Fibroblast of lung (primary cell): ENCODE data around the gene PTF1A. TPM values are rescaled to one million over a fixed set of nuclear protein-coding genes. Genes with fewer than 3 reads are reported as not detected.

Experiments used
- DNase-seq, 2 donors: peaks; one replicate each; pipeline versions ENCODE4 v3.0.0 to v3.0.0-alpha.2; 2010; ENCODE audit warnings: low read depth in 2 of 2
- H2AFZ ChIP-seq: 2 replicates; pipeline ENCODE4 v1.5.1; 2012; ENCODE audit warnings: low read length, control low read depth, inconsistent platforms
- H3K27ac ChIP-seq: 2 replicates; pipeline ENCODE4 v1.5.1; 2011; ENCODE audit warnings: low read length, control low read depth; ENCODE audit not compliant: insufficient read depth
- H3K27me3 ChIP-seq: 2 replicates; pipeline ENCODE4 v1.5.1; 2011; ENCODE audit warnings: mild to moderate bottlenecking, low read length; ENCODE audit not compliant: control insufficient read depth, insufficient read depth
- H3K36me3 ChIP-seq: 2 replicates; pipeline ENCODE4 v1.5.1; 2011; ENCODE audit warnings: low read length; ENCODE audit not compliant: control insufficient read depth, insufficient read depth
- H3K4me1 ChIP-seq: 2 replicates; pipeline ENCODE4 v1.5.1; 2011; ENCODE audit warnings: low read length; ENCODE audit not compliant: control insufficient read depth, insufficient read depth; ENCODE audit errors: extremely low read depth
- H3K4me2 ChIP-seq: 2 replicates; pipeline ENCODE4 v1.5.1; 2011; ENCODE audit warnings: low read length, control low read depth; ENCODE audit not compliant: insufficient read depth; ENCODE audit errors: extremely low read depth
- H3K4me3 ChIP-seq, 4 experiments: fragments of 200-600 bp in 1 of 4; sonication (generic) in 1 of 4; replicated peaks in 1 of 4; 2 replicates each; pipeline ENCODE4 v1.5.1; 2011 to 2016; ENCODE audit warnings: low read length in 4 of 4, low read depth in 3 of 4, mild to moderate bottlenecking in 3 of 4, control low read depth in 2 of 4, inconsistent platforms in 1 of 4, mixed read lengths in 1 of 4; ENCODE audit not compliant: insufficient read depth in 1 of 4; ENCODE audit errors: control extremely low read depth in 1 of 4
- H3K79me2 ChIP-seq: 2 replicates; pipeline ENCODE4 v1.5.1; 2012; ENCODE audit warnings: mild to moderate bottlenecking, low read length, inconsistent platforms; ENCODE audit not compliant: control insufficient read depth, insufficient read depth
- H3K9ac ChIP-seq: 2 replicates; pipeline ENCODE4 v1.5.1; 2011; ENCODE audit warnings: mild to moderate bottlenecking, low read length, control low read depth; ENCODE audit not compliant: insufficient read depth
- H3K9me3 ChIP-seq: 2 replicates; pipeline ENCODE4 v1.5.1; 2012; ENCODE audit warnings: low read depth, low read length; ENCODE audit not compliant: control insufficient read depth, insufficient read depth
- H4K20me1 ChIP-seq: 2 replicates; pipeline ENCODE4 v1.5.1; 2011; ENCODE audit warnings: low read length; ENCODE audit not compliant: control insufficient read depth, insufficient read depth; ENCODE audit errors: extremely low read depth
- EZH2 ChIP-seq: IDR thresholded peaks from 2 replicates; pipeline ENCODE4 v1.5.1; 2012; ENCODE audit warnings: low read length, control low read depth, mild to moderate bottlenecking; ENCODE audit errors: missing control alignments
- polyA plus RNA-seq, 2 donors: library from polyadenylated mRNA; depleted of rRNA in 1 of 2; stranded (reverse) in 1 of 2; unstranded in 1 of 2; fragments of >200 nt; gene quantifications; 2 replicates each; pipeline ENCODE4 v1.2.1, GENCODE V29; 2011 to 2012; ENCODE audit warnings: missing spikeins in 1 of 2
- total RNA-seq: library from RNA; depleted of rRNA; stranded (reverse); fragments of >200 nt; gene quantifications from 2 replicates; pipeline ENCODE4 v1.2.1, GENCODE V29; 2014
- TF ChIP-seq, protein P1 (sequence below), 2 donors: IDR thresholded peaks in 1 of 2; conservative IDR thresholded peaks in 1 of 2; 1 replicate in 1 of 2; 2 replicates in 1 of 2; pipeline ENCODE4 v1.5.1; 2011 to 2012; ENCODE audit warnings: low read length in 2 of 2, control low read depth in 1 of 2, inconsistent platforms in 1 of 2, low read depth in 1 of 2, mild to moderate bottlenecking in 1 of 2

Gene PTF1A
- total and polyA plus RNA-seq, 2 donors (not counting 1 experiment from before 2014, with no cell fraction given) = not detected

DNA sequence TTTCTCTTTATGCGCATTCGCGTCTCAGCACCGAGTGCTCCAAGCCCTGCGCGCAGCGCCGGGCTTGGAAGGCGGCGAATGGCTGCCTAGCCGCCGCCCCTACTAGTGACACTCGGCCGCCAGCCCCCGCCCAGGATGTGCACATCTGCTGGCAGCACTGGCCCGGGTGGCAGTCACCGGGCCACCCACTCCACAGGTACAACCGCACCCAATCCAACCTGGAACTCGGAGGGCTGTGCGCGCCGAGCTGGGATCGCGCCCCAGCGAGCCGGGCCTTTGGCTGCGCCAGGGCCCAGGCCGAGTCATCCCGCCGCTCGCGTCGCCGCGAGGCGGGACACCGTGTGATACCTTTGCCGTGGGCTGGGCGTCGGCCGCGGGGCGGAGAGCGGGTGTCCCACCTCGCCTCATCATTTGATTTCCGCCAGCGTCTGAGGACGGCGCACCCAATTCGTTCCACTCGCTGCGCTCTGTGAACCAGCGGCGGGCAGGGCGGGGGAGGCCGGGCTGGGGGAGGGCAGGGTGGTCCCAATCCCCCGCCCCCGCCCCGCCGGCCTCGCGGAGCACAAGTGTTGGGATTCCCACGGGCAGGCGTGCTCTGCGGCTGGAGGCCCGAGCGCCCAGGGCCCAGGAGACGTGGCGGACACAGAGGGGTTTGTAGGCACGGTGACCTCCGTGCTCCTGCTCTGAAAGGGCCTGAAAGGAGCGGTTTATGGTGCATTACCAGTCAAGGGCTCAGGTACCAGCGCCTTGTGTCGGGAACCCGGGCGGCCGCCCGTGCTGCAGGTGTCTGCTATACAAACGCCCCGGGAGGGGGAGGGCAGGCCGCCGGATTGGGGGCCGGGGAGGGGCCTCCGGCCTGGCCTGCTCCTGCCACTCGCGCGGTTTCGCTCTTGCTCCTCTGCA, 17.8 kb upstream of the PTF1A start:
- Histone ChIP-seq H2AFZ (no peak overlapping the region), H3K79me2 (no peaks in the 10 kb centered on the region), H4K20me1 (no peaks in the 10 kb centered on the region), H3K27me3 (peaks cover 17% of the 10 kb centered on the region), H3K4me3 (no peak overlapping the region), H3K4me1 (no peaks in the 10 kb centered on the region), H3K4me2 (no peak overlapping the region), H3K9ac (no peak overlapping the region), H3K27ac (no peak overlapping the region), H3K9me3 (no peaks in the 10 kb centered on the region), H3K36me3 (no peaks in the 10 kb centered on the region)
- TF ChIP-seq, protein P1, sequence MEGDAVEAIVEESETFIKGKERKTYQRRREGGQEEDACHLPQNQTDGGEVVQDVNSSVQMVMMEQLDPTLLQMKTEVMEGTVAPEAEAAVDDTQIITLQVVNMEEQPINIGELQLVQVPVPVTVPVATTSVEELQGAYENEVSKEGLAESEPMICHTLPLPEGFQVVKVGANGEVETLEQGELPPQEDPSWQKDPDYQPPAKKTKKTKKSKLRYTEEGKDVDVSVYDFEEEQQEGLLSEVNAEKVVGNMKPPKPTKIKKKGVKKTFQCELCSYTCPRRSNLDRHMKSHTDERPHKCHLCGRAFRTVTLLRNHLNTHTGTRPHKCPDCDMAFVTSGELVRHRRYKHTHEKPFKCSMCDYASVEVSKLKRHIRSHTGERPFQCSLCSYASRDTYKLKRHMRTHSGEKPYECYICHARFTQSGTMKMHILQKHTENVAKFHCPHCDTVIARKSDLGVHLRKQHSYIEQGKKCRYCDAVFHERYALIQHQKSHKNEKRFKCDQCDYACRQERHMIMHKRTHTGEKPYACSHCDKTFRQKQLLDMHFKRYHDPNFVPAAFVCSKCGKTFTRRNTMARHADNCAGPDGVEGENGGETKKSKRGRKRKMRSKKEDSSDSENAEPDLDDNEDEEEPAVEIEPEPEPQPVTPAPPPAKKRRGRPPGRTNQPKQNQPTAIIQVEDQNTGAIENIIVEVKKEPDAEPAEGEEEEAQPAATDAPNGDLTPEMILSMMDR (conservative IDR thresholded peaks at IDR 0.05 in 1 of 2, IDR thresholded peaks at IDR 0.05 in 1 of 2; ENCODE audit: low read depth in 1 of 2, low read length in 2 of 2) = no peak
- no peak for TF ChIP-seq EZH2
- DNase-seq = no peak

DNA sequence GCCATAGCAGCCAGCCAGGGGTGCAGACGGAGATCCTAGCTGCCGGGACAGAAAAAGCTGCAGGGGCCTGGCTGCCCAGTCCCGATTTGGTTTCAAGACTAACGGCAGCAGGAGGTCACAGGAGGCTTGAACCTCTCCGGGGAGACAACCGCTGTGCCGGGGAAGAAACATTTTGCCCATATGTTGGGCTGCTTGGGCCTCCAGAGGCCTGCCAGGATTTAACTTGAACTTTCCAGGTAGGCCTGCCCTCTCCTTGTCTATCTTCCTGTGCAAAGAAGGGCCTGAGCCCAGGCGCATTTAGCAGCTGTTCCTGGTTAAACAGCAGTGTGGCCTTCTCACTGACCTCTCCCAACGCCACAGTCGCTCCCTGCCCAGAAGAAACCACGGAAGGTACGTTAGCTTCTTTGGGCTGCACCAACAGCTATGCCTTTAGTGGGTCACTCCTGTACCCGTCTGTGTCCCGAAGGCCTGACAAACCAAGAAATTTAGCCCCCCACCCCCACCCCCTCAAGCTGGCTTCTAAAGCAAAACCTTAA, 17.1 kb upstream of the PTF1A start:
- Histone ChIP-seq H3K4me1 (no peaks in the 10 kb centered on the region), H3K4me3 (no peak overlapping the region), H3K36me3 (no peaks in the 10 kb centered on the region), H3K27me3 (peaks cover 17% of the 10 kb centered on the region), H3K27ac (no peak overlapping the region), H3K4me2 (no peak overlapping the region), H3K79me2 (no peaks in the 10 kb centered on the region), H3K9ac (no peak overlapping the region), H4K20me1 (no peaks in the 10 kb centered on the region), H3K9me3 (no peaks in the 10 kb centered on the region), H2AFZ (no peak overlapping the region)
- no peak for TF ChIP-seq EZH2
- TF ChIP-seq, protein P1 (conservative IDR thresholded peaks at IDR 0.05 in 1 of 2, IDR thresholded peaks at IDR 0.05 in 1 of 2; ENCODE audit: low read depth in 1 of 2, low read length in 2 of 2) = no peak
- no peak for DNase-seq

GRCh38 chr10:23186178-23186577, 5.9 kb upstream of the PTF1A start:
- Histone ChIP-seq H3K27ac (no peak overlapping the region), H3K9me3 (no peaks in the 10 kb centered on the region), H4K20me1 (no peaks in the 10 kb centered on the region), H3K4me2 (no peak overlapping the region), H3K9ac (no peak overlapping the region), H3K27me3 (peaks cover 6% of the 10 kb centered on the region), H3K4me3 (no peak overlapping the region), H3K4me1 (no peaks in the 10 kb centered on the region), H2AFZ (no peak overlapping the region), H3K79me2 (no peaks in the 10 kb centered on the region), H3K36me3 (no peaks in the 10 kb centered on the region)
- DNase-seq = no peak
- TF ChIP-seq, protein P1 (conservative IDR thresholded peaks at IDR 0.05 in 1 of 2, IDR thresholded peaks at IDR 0.05 in 1 of 2; ENCODE audit: low read depth in 1 of 2, low read length in 2 of 2) = no peak
- TF ChIP-seq EZH2 = no peak
